K562 (cell line): Measurements from ENCODE around the gene COL9A3. TPM values are rescaled to one million over a fixed set of nuclear protein-coding genes. Genes with fewer than 3 reads are reported as not detected.

Source experiments
- CBX2 ChIP-seq: fragments of 200-600 bp; sonication (generic); IDR thresholded peaks from one replicate; pipeline ENCODE4 v1.6.1; 2012; ENCODE audit warnings: mild to moderate bottlenecking, low read length, inconsistent platforms; ENCODE audit not compliant: insufficient read depth, poor library complexity, severe bottlenecking
- CREB1 ChIP-seq, 2 experiments: sonication (generic) in 1 of 2; formaldehyde crosslinking in 1 of 2; IDR thresholded peaks; 2 replicates each; pipeline versions ENCODE4 v1.6.1 to v1.8.0; 2012 to 2022; ENCODE audit warnings: inconsistent platforms in 1 of 2, mild to moderate bottlenecking in 1 of 2, missing genetic modification reagents in 1 of 2, moderate library complexity in 1 of 2
- ELF1 ChIP-seq: fragments of 200-800 bp; sonication (Bioruptor generic); IDR thresholded peaks from 2 replicates; pipeline ENCODE4 v1.6.1; 2016; ENCODE audit warnings: missing genetic modification characterization, missing compliant biosample characterization
- EP400 ChIP-seq: fragments of 450-650 bp; IDR thresholded peaks from 2 replicates; pipeline ENCODE4 v1.6.1; 2017; ENCODE audit warnings: antibody characterized with exemption, mild to moderate bottlenecking, moderate library complexity
- HMGN3 ChIP-seq: IDR thresholded peaks from 2 replicates; pipeline ENCODE4 v1.6.1; 2011; ENCODE audit warnings: borderline replicate concordance, low read depth, mild to moderate bottlenecking, mixed read lengths, low read length; ENCODE audit not compliant: insufficient read length; ENCODE audit errors: extremely low read depth
- KDM5B ChIP-seq: fragments of 200-600 bp; sonication (generic); IDR thresholded peaks from 2 replicates; pipeline ENCODE4 v1.6.1; 2012; ENCODE audit warnings: low read depth, mild to moderate bottlenecking, moderate library complexity, low read length, control low read depth, inconsistent platforms; ENCODE audit not compliant: insufficient replicate concordance
- LCOR ChIP-seq: sonication (generic); formaldehyde crosslinking; IDR thresholded peaks from 2 replicates; pipeline ENCODE4 v1.8.0; 2022; ENCODE audit warnings: mild to moderate bottlenecking, missing genetic modification reagents
- MIER1 ChIP-seq: fragments of 450-650 bp; IDR thresholded peaks from 2 replicates; pipeline ENCODE4 v1.6.1; 2016; ENCODE audit warnings: antibody characterized with exemption, mild to moderate bottlenecking, low read depth
- NCOA6 ChIP-seq: fragments of 450-650 bp; IDR thresholded peaks from 2 replicates; pipeline ENCODE4 v1.6.1; 2017; ENCODE audit warnings: mild to moderate bottlenecking
- NELFE ChIP-seq: IDR thresholded peaks from 2 replicates; pipeline ENCODE4 v1.6.1; 2011; ENCODE audit warnings: mild to moderate bottlenecking; ENCODE audit not compliant: insufficient read depth, insufficient read length
- NONO ChIP-seq, 2 experiments: fragments of 200-400 bp in 1 of 2; fragments of 450-650 bp in 1 of 2; formaldehyde crosslinking in 1 of 2; IDR thresholded peaks; 2 replicates each; pipeline ENCODE4 v1.6.1; 2017; ENCODE audit warnings: low read depth in 2 of 2, mild to moderate bottlenecking in 2 of 2, moderate library complexity in 2 of 2, low read length in 1 of 2
- POLR2G ChIP-seq: fragments of 200-400 bp; formaldehyde crosslinking; IDR thresholded peaks from 2 replicates; pipeline ENCODE4 v1.6.1; 2017; ENCODE audit warnings: low read depth, mild to moderate bottlenecking, antibody characterized with exemption, low read length, moderate library complexity
- SIX5 ChIP-seq, 2 experiments: IDR thresholded peaks; 2 replicates each; pipeline ENCODE4 v1.6.1; 2011; ENCODE audit warnings: low read length in 2 of 2, borderline replicate concordance in 1 of 2, low read depth in 1 of 2, mild to moderate bottlenecking in 1 of 2, moderate library complexity in 1 of 2; ENCODE audit not compliant: insufficient read depth in 1 of 2
- SMARCA5 ChIP-seq: fragments of 450-650 bp; IDR thresholded peaks from 2 replicates; pipeline ENCODE4 v1.6.1; 2016
- SMARCC2 ChIP-seq: fragments of 450-650 bp; IDR thresholded peaks from 2 replicates; pipeline ENCODE4 v1.6.1; 2017; ENCODE audit warnings: antibody characterized with exemption, moderate library complexity, mild to moderate bottlenecking, low read depth
- SUPT5H ChIP-seq: fragments of 450-650 bp; IDR thresholded peaks from 2 replicates; pipeline ENCODE4 v1.6.1; 2016
- ZEB2 ChIP-seq: fragments of 450-650 bp; IDR thresholded peaks from 2 replicates; pipeline ENCODE4 v1.6.1; 2016
- ZFX ChIP-seq: sonication (generic); formaldehyde crosslinking; IDR thresholded peaks from 2 replicates; pipeline ENCODE4 v1.8.0; 2022; ENCODE audit warnings: mild to moderate bottlenecking, missing genetic modification reagents, moderate library complexity
- ZNF121 ChIP-seq: sonication (generic); formaldehyde crosslinking; conservative IDR thresholded peaks from 2 replicates; pipeline ENCODE4 v1.8.0; 2022; ENCODE audit warnings: missing genetic modification reagents
- ZNF134 ChIP-seq: fragments of 250-450 bp; sonication (Bioruptor Pico); conservative IDR thresholded peaks from 2 replicates; pipeline ENCODE4 v1.4.0; 2020
- ZNF146 ChIP-seq: IDR thresholded peaks from one replicate; pipeline ENCODE4 v1.6.1; 2018; ENCODE audit warnings: missing compliant biosample characterization; ENCODE audit not compliant: unreplicated experiment
- ZNF212 ChIP-seq: fragments of 450-650 bp; formaldehyde crosslinking; IDR thresholded peaks from 2 replicates; pipeline ENCODE4 v1.4.0; 2020; ENCODE audit warnings: mild to moderate bottlenecking
- ZNF41 ChIP-seq: fragments of 250-450 bp; sonication (Bioruptor Pico); conservative IDR thresholded peaks from 2 replicates; pipeline ENCODE4 v1.4.0; 2020; ENCODE audit warnings: mild to moderate bottlenecking
- ZSCAN29 ChIP-seq: fragments of 450-650 bp; IDR thresholded peaks from 2 replicates; pipeline ENCODE4 v1.6.1; 2017
- polyA plus RNA-seq, 8 experiments: library from polyadenylated mRNA; depleted of rRNA in 4 of 8; stranded (reverse) in 5 of 8; unstranded in 3 of 8; fragments of >200 nt; fragmentation: Nextera tagmentation in 2 of 8; fragmentation: Illumina TruSeq in 1 of 8; extraction: Ambion mirVana in 2 of 8; extraction: Trizol in 1 of 8; gene quantifications; 2 replicates each; pipeline versions ENCODE4 v1.2.1 to v1.2.3, GENCODE V29; 2011 to 2014; ENCODE audit warnings: inconsistent platforms in 1 of 8, missing spikeins in 1 of 8
- total RNA-seq, 7 experiments: library from RNA; depleted of rRNA in 6 of 7; stranded (reverse); fragments of >200 nt in 6 of 7; fragmentation: Illumina TruSeq in 2 of 7; extraction: Trizol in 2 of 7; gene quantifications; 2 replicates each; pipeline versions ENCODE4 v1.2.1 to v1.2.3, GENCODE V29; 2011 to 2021; ENCODE audit warnings: low replicate concordance in 1 of 7
- TF ChIP-seq, protein P1 (sequence below): sonication (generic); formaldehyde crosslinking; IDR thresholded peaks from 2 replicates; pipeline ENCODE4 v1.8.0; 2022; ENCODE audit warnings: mild to moderate bottlenecking, missing genetic modification reagents, borderline replicate concordance
- TF ChIP-seq, protein P2 (sequence below): sonication (generic); formaldehyde crosslinking; IDR thresholded peaks from 2 replicates; pipeline ENCODE4 v1.8.0; 2022; ENCODE audit warnings: mild to moderate bottlenecking, missing genetic modification reagents

The COL9A3 gene
- total and polyA plus RNA-seq, 9 of the 15 experiments (the other 6 are each of a cell fraction or from before 2014, with no cell fraction given): 0.14 to 3.6 (median 0.88) TPM; not detected in 1

- no peak for TF ChIP-seq ZNF134 (CRISPR knock-in tag)
- peak in 1 of 2 experiments; percentile 45; a peak in 1 of 4 replicates for TF ChIP-seq NONO (IDR thresholded peaks at IDR 0.05; ENCODE audit: low read depth in 2 of 2, low read length in 1 of 2)
- peak; percentile 25; the same call in 1 of the 2 replicates for TF ChIP-seq LCOR (CRISPR knock-in tag)
- peak; percentile 68 for TF ChIP-seq EP400
- TF ChIP-seq MIER1: 0 out of 2 replicates have a peak, but pooled peaks have one; percentile 69
- TF ChIP-seq, protein P1, sequence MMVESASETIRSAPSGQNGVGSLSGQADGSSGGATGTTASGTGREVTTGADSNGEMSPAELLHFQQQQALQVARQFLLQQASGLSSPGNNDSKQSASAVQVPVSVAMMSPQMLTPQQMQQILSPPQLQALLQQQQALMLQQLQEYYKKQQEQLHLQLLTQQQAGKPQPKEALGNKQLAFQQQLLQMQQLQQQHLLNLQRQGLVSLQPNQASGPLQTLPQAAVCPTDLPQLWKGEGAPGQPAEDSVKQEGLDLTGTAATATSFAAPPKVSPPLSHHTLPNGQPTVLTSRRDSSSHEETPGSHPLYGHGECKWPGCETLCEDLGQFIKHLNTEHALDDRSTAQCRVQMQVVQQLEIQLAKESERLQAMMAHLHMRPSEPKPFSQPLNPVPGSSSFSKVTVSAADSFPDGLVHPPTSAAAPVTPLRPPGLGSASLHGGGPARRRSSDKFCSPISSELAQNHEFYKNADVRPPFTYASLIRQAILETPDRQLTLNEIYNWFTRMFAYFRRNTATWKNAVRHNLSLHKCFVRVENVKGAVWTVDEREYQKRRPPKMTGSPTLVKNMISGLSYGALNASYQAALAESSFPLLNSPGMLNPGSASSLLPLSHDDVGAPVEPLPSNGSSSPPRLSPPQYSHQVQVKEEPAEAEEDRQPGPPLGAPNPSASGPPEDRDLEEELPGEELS (CRISPR knock-in tag): peak; percentile 46; the same call in 1 of the 2 replicates
- no peak for TF ChIP-seq ZNF146 (CRISPR knock-in tag)
- no peak for TF ChIP-seq NELFE
- TF ChIP-seq SMARCA5: no peak; the same call in 1 of the 2 replicates
- no peak for TF ChIP-seq SMARCC2
- TF ChIP-seq ZNF212: no peak
- TF ChIP-seq, protein P2, sequence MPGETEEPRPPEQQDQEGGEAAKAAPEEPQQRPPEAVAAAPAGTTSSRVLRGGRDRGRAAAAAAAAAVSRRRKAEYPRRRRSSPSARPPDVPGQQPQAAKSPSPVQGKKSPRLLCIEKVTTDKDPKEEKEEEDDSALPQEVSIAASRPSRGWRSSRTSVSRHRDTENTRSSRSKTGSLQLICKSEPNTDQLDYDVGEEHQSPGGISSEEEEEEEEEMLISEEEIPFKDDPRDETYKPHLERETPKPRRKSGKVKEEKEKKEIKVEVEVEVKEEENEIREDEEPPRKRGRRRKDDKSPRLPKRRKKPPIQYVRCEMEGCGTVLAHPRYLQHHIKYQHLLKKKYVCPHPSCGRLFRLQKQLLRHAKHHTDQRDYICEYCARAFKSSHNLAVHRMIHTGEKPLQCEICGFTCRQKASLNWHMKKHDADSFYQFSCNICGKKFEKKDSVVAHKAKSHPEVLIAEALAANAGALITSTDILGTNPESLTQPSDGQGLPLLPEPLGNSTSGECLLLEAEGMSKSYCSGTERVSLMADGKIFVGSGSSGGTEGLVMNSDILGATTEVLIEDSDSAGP (CRISPR knock-in tag): no peak
- peak; percentile 94 for TF ChIP-seq POLR2G
- peak; percentile 62 for TF ChIP-seq ZFX
- peak; percentile 48 for TF ChIP-seq SUPT5H
- TF ChIP-seq ZNF121: peak; percentile 98
- no peak for TF ChIP-seq ZSCAN29
- TF ChIP-seq ZEB2: no peak
- TF ChIP-seq SIX5 (IDR thresholded peaks at IDR 0.05; ENCODE audit: borderline replicate concordance in 1 of 2, insufficient read depth in 1 of 2, low read depth in 1 of 2, low read length in 2 of 2): no peak
- TF ChIP-seq CBX2: no peak
- peak; percentile 82 for TF ChIP-seq HMGN3
- no peak for TF ChIP-seq CREB1 (IDR thresholded peaks at IDR 0.05)
- peak; percentile 34; the same call in 1 of the 2 replicates for TF ChIP-seq CREB1 (CRISPR knock-in tag; IDR thresholded peaks at IDR 0.05)
- no peak for TF ChIP-seq NCOA6
- TF ChIP-seq ZNF41: no peak
- TF ChIP-seq ELF1 (tag): no peak
- peak; percentile 58 for TF ChIP-seq KDM5B
These were observed 21.7 kb upstream of the COL9A3 start (continued) for GRCh38 chr20:62795023-62795761.
